Upper lobe of left lung (tissue), 6 donors: Measurements from ENCODE around the gene MARCHF6. TPM values are rescaled to one million over a fixed set of nuclear protein-coding genes. Genes with fewer than 3 reads are reported as not detected.
A peak's percentile ranks its signal among the peaks of the same experiment; 100 is the strongest.

Experiments used
- ATAC-seq, 2 donors: fragments of 200-7000 bp; cut with Tn5 transposase; one replicate each; pipeline ENCODE4 v1.9.1; 2022; ENCODE audit warnings: mild to moderate bottlenecking in 2 of 2, moderate library complexity in 2 of 2; ENCODE audit not compliant: low FRiP score in 2 of 2
- DNase-seq, 2 donors: peaks; one replicate each; pipeline ENCODE4 v3.0.0-alpha.2; 2019 to 2020
- H3K27ac ChIP-seq, 4 donors: fragments of 200-600 bp; sonication (generic); one replicate each; pipeline ENCODE4 v1.5.1; 2016 to 2019
- H3K27me3 ChIP-seq, 4 donors: fragments of 200-600 bp; sonication (generic); one replicate each; pipeline ENCODE4 v1.5.1; 2017 to 2019
- H3K36me3 ChIP-seq, 4 donors: fragments of 200-600 bp; sonication (generic); one replicate each; pipeline ENCODE4 v1.5.1; 2016 to 2019
- H3K4me1 ChIP-seq, 4 donors: fragments of 200-600 bp; sonication (generic); one replicate each; pipeline ENCODE4 v1.5.1; 2018 to 2019
- H3K4me3 ChIP-seq, 4 donors: fragments of 200-600 bp; sonication (generic); one replicate each; pipeline ENCODE4 v1.5.1; 2017 to 2019; ENCODE audit warnings: mild to moderate bottlenecking in 2 of 4, moderate library complexity in 1 of 4
- H3K9me3 ChIP-seq, 4 donors: fragments of 200-600 bp; sonication (generic); one replicate each; pipeline ENCODE4 v1.5.1; 2018 to 2019
- EP300 ChIP-seq, 4 donors: sonication (generic); formaldehyde crosslinking; IDR thresholded peaks; one replicate each; pipeline ENCODE4 v1.5.1; 2017; ENCODE audit warnings: antibody characterized with exemption in 4 of 4, control low read depth in 2 of 4
- POLR2A ChIP-seq, 4 donors: fragments of 450-650 bp; IDR thresholded peaks; one replicate each; pipeline ENCODE4 v1.5.1; 2016 to 2017; ENCODE audit warnings: antibody characterized with exemption in 4 of 4, mild to moderate bottlenecking in 2 of 4
- POLR2AphosphoS5 ChIP-seq, 2 donors: sonication (generic); formaldehyde crosslinking; IDR thresholded peaks; one replicate each; pipeline ENCODE4 v1.5.1; 2017; ENCODE audit warnings: antibody characterized with exemption in 2 of 2
- WGBS, 2 donors: methylation state at CpG; one replicate each; pipeline ENCODE4 v1.1.5; 2017 to 2018; 5-methylcytosine and 5-hydroxymethylcytosine counted together
- total RNA-seq, 6 donors: library from RNA; depleted of rRNA in 4 of 6; stranded (reverse); fragments of >200 nt in 4 of 6; gene quantifications; one replicate each; pipeline versions ENCODE4 v1.1.0 to v1.2.1, GENCODE V29; 2016 to 2021
- TF ChIP-seq, protein P1 (sequence below), 6 experiments: fragments of 450-650 bp in 4 of 6; fragments of 200-600 bp in 2 of 6; sonication (generic) in 2 of 6; IDR thresholded peaks; one replicate each; pipeline ENCODE4 v1.5.1; 2016 to 2019; ENCODE audit warnings: antibody characterized with exemption in 6 of 6
- donor health status: DM: no; HTN: no; CAD: no; lungs with moderate emphysema.
- donor health status: DM: no; HTN: yes; CAD: no; lungs with severe emphysema.

Gene MARCHF6
- total RNA-seq, 6 donors from 2014 or later: 48.5 to 128 (median 110) TPM

DNA sequence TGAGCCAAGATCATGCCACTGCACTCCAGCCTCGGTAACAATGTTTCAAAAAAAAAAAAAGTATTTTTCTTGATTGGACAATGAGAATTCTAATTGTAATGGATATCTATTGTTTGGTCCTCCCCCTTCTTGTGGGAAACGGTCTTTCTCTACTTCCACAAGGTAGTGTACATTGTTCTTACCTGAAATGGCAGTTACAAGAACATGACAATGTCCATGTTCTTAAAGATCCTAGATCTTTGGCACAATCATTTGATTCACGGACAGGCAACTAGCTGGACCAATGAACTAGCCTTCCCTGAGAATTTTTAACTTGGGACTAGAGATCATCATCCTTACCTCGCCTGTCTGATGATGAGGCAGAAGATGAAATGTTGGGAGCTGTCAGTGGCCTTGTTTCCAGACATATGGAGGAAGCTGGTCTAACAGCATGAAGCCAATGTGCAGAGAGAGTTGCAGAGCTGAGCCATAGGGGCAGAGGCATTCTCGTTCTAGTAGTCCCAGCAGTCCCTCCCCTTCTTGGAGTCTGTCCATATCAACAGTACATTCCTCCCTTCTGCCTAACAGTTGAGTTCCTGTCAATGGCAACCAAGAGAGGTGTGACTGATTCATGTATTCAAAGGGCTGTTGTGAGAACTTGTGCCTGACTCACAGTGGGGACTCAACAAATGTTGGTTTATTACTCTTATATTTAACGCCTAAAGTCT is 2.1 kb upstream of the MARCHF6 start:
- Histone ChIP-seq H3K36me3 (no peaks in the 10 kb centered on the region), H3K27ac (no peak overlapping the region), H3K9me3 (no peaks in the 10 kb centered on the region), H3K4me3 (no peak overlapping the region), H3K4me1 (peaks cover 14 to 22% (median 19%) of the 10 kb centered on the region in 4 donors), H3K27me3 (no peaks in the 10 kb centered on the region)
- TF ChIP-seq, protein P1, sequence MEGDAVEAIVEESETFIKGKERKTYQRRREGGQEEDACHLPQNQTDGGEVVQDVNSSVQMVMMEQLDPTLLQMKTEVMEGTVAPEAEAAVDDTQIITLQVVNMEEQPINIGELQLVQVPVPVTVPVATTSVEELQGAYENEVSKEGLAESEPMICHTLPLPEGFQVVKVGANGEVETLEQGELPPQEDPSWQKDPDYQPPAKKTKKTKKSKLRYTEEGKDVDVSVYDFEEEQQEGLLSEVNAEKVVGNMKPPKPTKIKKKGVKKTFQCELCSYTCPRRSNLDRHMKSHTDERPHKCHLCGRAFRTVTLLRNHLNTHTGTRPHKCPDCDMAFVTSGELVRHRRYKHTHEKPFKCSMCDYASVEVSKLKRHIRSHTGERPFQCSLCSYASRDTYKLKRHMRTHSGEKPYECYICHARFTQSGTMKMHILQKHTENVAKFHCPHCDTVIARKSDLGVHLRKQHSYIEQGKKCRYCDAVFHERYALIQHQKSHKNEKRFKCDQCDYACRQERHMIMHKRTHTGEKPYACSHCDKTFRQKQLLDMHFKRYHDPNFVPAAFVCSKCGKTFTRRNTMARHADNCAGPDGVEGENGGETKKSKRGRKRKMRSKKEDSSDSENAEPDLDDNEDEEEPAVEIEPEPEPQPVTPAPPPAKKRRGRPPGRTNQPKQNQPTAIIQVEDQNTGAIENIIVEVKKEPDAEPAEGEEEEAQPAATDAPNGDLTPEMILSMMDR (IDR thresholded peaks at IDR 0.05): no peak
- peak in 1 of 2 donors; percentile 33 for TF ChIP-seq POLR2AphosphoS5 (IDR thresholded peaks at IDR 0.05)
- DNase-seq (peak in 1 of 2 donors; percentile 36), ATAC-seq (no peak)
- 79 to 84% methylated on average over 6 of the region's 6 CpGs for WGBS, 2 donors

DNA sequence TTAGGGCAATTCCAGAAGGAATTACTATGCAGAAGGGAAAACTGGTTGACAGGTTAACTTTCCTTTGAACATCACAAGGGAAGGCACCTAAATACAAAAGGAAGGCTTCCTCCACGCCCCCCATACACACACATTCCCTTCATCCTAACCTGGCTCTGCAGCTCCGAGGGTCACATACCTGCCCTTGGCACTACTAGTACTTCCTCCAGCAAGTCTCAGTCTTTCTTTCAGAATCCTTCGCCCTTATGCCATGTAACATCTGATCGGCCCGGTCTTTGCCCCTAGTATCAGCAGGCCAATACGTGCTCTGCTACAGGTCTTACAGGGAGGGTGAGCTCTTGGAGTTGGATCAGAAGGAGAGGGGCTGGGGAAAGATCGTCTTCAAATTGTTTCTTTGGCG is 1.6 kb upstream of the MARCHF6 start:
- 92 to 93% methylated on average over 8 of the region's 8 CpGs for WGBS, 2 donors
- Histone ChIP-seq H3K27ac (peak overlapping the region in 1 of 4 donors; percentile 99), H3K4me3 (no peak overlapping the region), H3K36me3 (no peaks in the 10 kb centered on the region), H3K27me3 (no peaks in the 10 kb centered on the region), H3K9me3 (no peaks in the 10 kb centered on the region), H3K4me1 (peaks cover 14 to 26% (median 21%) of the 10 kb centered on the region in 4 donors)
- ATAC-seq: no peak
- TF ChIP-seq EP300 (IDR thresholded peaks at IDR 0.05): no peak
- TF ChIP-seq POLR2A (IDR thresholded peaks at IDR 0.05): no peak
- TF ChIP-seq, protein P1 (IDR thresholded peaks at IDR 0.05): no peak
- no peak for TF ChIP-seq POLR2AphosphoS5 (IDR thresholded peaks at IDR 0.05)
- no peak for DNase-seq

DNA sequence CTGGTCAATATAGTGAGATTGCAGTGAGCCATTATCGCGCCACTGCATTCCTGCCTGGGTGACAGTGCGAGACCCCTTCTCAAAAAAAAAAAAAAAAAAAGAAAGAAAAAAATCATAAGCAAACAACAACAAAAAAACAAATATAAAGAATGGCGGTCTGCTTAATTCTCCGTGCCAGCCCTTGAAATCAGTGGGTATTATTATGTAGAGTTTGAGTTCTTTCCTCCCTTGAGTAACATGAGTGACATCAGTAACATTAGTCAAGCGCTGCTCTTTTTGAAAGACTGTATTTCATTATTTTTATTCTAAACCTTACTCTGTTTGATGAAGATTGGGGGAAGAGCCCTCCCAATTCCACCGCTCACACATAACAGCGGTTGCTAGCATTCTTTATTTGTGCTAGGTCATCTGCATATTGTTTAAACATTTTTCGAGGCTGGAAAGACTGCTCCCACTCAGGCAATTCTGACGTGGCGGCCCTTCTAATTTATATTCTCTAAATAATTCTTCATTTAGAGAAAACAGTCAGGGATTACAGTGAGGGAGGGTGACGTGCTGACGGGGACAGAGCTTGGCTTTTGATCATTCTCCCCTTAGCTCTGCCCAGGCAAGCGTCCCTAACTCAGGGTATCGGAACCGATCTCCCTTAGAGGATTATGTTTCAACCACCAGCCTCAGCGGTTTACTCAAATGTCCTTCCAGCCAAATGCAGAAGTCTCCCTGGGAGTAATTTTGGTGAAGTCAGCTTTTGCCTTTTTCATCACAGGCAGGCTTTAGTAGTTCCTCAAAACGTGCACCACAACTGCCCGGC is 860 bp upstream of the MARCHF6 start:
- no peak for DNase-seq
- H3K9me3 ChIP-seq: no peaks in the 10 kb centered on the region
- TF ChIP-seq POLR2AphosphoS5 (IDR thresholded peaks at IDR 0.05): no peak
- TF ChIP-seq POLR2A (IDR thresholded peaks at IDR 0.05): no peak
- no peak for TF ChIP-seq EP300 (IDR thresholded peaks at IDR 0.05)
- TF ChIP-seq, protein P1 (IDR thresholded peaks at IDR 0.05): no peak
- no peaks in the 10 kb centered on the region for H3K27me3 ChIP-seq
- peak overlapping the region; percentile 82 to 95 (median 90) for H3K4me3 ChIP-seq
- peak overlapping the region; percentile 95 to 99 (median 99) for H3K27ac ChIP-seq
- ATAC-seq: peak; percentile 1 to 52
- WGBS, 2 donors: 25 to 31% methylated on average over 17 to 19 of the region's 19 CpGs
- H3K36me3 ChIP-seq: no peaks in the 10 kb centered on the region
- H3K4me1 ChIP-seq: peaks cover 17 to 32% (median 26%) of the 10 kb centered on the region in 4 donors

DNA sequence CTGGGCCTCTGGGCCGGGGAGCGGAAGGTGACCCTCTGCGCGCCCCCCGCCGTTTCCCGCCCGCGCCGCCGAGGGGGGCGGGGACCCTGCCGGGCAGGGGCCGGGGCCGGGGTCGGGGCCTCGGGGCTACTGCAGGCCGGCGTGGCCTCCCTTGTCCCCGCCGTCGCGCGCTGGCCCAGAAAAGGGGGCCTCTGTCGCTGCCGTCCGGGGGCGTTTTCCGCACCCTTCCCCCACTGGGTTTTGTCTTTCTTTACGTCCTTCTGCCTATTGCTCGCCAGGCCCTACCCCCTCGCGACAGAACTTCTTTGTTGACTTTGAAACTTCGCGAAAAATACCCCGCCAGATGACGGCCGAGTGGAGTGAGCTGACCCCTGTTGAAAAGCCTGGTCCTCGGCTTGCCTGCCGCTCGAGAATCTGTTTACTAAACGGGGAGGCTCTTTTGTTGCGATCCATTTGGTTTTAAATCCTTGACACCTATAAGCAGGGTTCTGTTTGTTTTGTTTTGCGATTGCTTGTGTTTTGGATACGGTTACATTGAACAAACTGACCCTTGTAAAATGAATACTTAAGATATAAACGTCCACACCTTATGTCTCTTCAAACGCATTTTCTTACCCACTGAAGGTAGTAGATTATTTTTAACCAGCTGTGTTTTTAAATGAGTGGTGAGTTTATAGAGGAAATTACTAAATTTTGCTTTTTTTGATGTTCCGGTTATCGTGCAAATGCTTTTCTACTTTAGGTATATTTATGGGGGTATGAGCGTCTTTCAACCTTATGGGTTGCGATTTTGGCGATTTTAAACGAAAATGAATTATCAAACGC is 765 bp downstream of the MARCHF6 start:
- ATAC-seq: peak in 1 of 2 donors; percentile 18
- Histone ChIP-seq H3K9me3 (no peaks in the 10 kb centered on the region), H3K4me3 (peak overlapping the region; percentile 82 to 95 (median 90)), H3K27ac (peak overlapping the region; percentile 95 to 99 (median 99)), H3K27me3 (no peaks in the 10 kb centered on the region), H3K4me1 (peaks cover 22 to 33% (median 29%) of the 10 kb centered on the region in 4 donors), H3K36me3 (no peaks in the 10 kb centered on the region)
- WGBS, 2 donors: 1% methylated on average over 31 to 44 of the region's 54 CpGs
- DNase-seq: no peak
- TF ChIP-seq POLR2A (IDR thresholded peaks at IDR 0.05) (no peak), EP300 (IDR thresholded peaks at IDR 0.05) (no peak), POLR2AphosphoS5 (IDR thresholded peaks at IDR 0.05) (no peak)
- TF ChIP-seq, protein P1 (IDR thresholded peaks at IDR 0.05): no peak
